Neural cell (in vitro differentiated cells): ENCODE data around the gene BANP. TPM values are rescaled to one million over a fixed set of nuclear protein-coding genes. Genes with fewer than 3 reads are reported as not detected.
"Not testable (repeated sequence)": the region's sequence is repeated elsewhere in the genome, so short reads cannot be mapped to it uniquely, and the experiment has no call there.

Experiments
- H2AFZ ChIP-seq: fragments of 200-600, 300-800 bp; sonication (generic), shearing (Covaris generic); 2 replicates; pipeline ENCODE4 v1.6.0; 2014; ENCODE audit warnings: low read depth, mild to moderate bottlenecking, antibody characterized with exemption, low read length, moderate library complexity
- H3F3A ChIP-seq: fragments of 200-600 bp; shearing (Covaris generic); 2 replicates; pipeline ENCODE4 v1.6.1; 2016; ENCODE audit warnings: mild to moderate bottlenecking, moderate library complexity, mixed read lengths, antibody characterized with exemption, low read length; ENCODE audit not compliant: insufficient read depth, poor library complexity, severe bottlenecking
- H3K27ac ChIP-seq: fragments of 200-600, 300-800 bp; sonication (generic), shearing (Covaris generic); 2 replicates; pipeline ENCODE4 v1.5.1; 2014; ENCODE audit warnings: mild to moderate bottlenecking, low read length, moderate library complexity
- H3K27me3 ChIP-seq: fragments of 300-800, 200-600 bp; sonication (generic), shearing (Covaris generic); 2 replicates; pipeline ENCODE4 v1.6.0; 2014; ENCODE audit warnings: mild to moderate bottlenecking, low read depth, low read length, moderate library complexity; ENCODE audit not compliant: insufficient read depth
- H3K36me3 ChIP-seq: fragments of 300-800, 200-600 bp; sonication (generic), shearing (Covaris generic); 2 replicates; pipeline ENCODE4 v1.5.1; 2014; ENCODE audit warnings: mild to moderate bottlenecking, antibody characterized with exemption, low read length, moderate library complexity; ENCODE audit not compliant: insufficient read depth
- H3K4me2 ChIP-seq: fragments of 300-800, 200-600 bp; sonication (generic), shearing (Covaris generic); 2 replicates; pipeline ENCODE4 v1.6.0; 2014; ENCODE audit warnings: mild to moderate bottlenecking, low read length
- H3K4me3 ChIP-seq: fragments of 300-800, 200-600 bp; sonication (generic), shearing (Covaris generic); 2 replicates; pipeline ENCODE4 v1.5.1; 2014; ENCODE audit warnings: mild to moderate bottlenecking, low read length, moderate library complexity
- H3K79me2 ChIP-seq: fragments of 200-600 bp; shearing (Covaris generic); replicated peaks from 2 replicates; pipeline ENCODE4 v1.6.0; 2014; ENCODE audit warnings: mild to moderate bottlenecking, low read length, moderate library complexity; ENCODE audit not compliant: insufficient read depth
- H3K9ac ChIP-seq: fragments of 300-800, 200-600 bp; sonication (generic), shearing (Covaris generic); 2 replicates; pipeline ENCODE4 v1.6.1; 2016; ENCODE audit warnings: mild to moderate bottlenecking, low read length, mixed read lengths
- H3K9me2 ChIP-seq: fragments of 200-600 bp; shearing (Covaris generic); 2 replicates; pipeline ENCODE4 v1.6.1; 2016; ENCODE audit warnings: mild to moderate bottlenecking, low read length, mixed read lengths; ENCODE audit not compliant: insufficient read depth
- H3K9me3 ChIP-seq: fragments of 200-600, 300-800 bp; sonication (generic), shearing (Covaris generic); 2 replicates; pipeline ENCODE4 v1.6.1; 2016; ENCODE audit warnings: mild to moderate bottlenecking, mixed run types, low read length, moderate library complexity, mixed read lengths
- H4K20me1 ChIP-seq: fragments of 200-600 bp; shearing (Covaris generic); 2 replicates; pipeline ENCODE4 v1.6.1; 2016; ENCODE audit warnings: mild to moderate bottlenecking, mixed run types; ENCODE audit not compliant: insufficient read depth
- EP300 ChIP-seq: fragments of 450-650 bp; conservative IDR thresholded peaks from 2 replicates; pipeline ENCODE4 v1.6.1; 2014; ENCODE audit warnings: antibody characterized with exemption, mild to moderate bottlenecking, moderate library complexity; ENCODE audit not compliant: poor library complexity, severe bottlenecking
- EZH2 ChIP-seq: fragments of 200-600, 300-800 bp; shearing (Covaris generic), sonication (generic); IDR thresholded peaks from 2 replicates; pipeline ENCODE4 v1.6.1; 2014; ENCODE audit warnings: antibody characterized with exemption, low read length, borderline replicate concordance, mild to moderate bottlenecking; ENCODE audit not compliant: insufficient read depth, poor library complexity, severe bottlenecking
- MXI1 ChIP-seq: fragments of 450-650 bp; conservative IDR thresholded peaks from 2 replicates; pipeline ENCODE4 v1.6.1; 2014; ENCODE audit warnings: antibody characterized with exemption, mild to moderate bottlenecking; ENCODE audit not compliant: poor library complexity, severe bottlenecking
- POLR2AphosphoS5 ChIP-seq: IDR thresholded peaks from 2 replicates; pipeline ENCODE4 v1.6.1; 2012
- RAD21 ChIP-seq: fragments of 450-650 bp; conservative IDR thresholded peaks from 2 replicates; pipeline ENCODE4 v1.6.1; 2014; ENCODE audit warnings: antibody characterized with exemption, mild to moderate bottlenecking, moderate library complexity
- SMC3 ChIP-seq: fragments of 450-650 bp; conservative IDR thresholded peaks from 2 replicates; pipeline ENCODE4 v1.6.1; 2014; ENCODE audit warnings: antibody characterized with exemption, mild to moderate bottlenecking, moderate library complexity; ENCODE audit not compliant: poor library complexity
- TAF1 ChIP-seq: IDR thresholded peaks from 2 replicates; pipeline ENCODE4 v1.6.1; 2012; ENCODE audit warnings: low read depth
- polyA plus RNA-seq: library from polyadenylated mRNA; depleted of rRNA; stranded (reverse); fragments of >200 nt; gene quantifications from 2 replicates; pipeline ENCODE4 v1.2.3, GENCODE V29; 2014
- TF ChIP-seq, protein P1 (sequence below): fragments of 450-650 bp; IDR thresholded peaks from 2 replicates; pipeline ENCODE4 v1.5.1; 2014; ENCODE audit warnings: antibody characterized with exemption, mild to moderate bottlenecking, moderate library complexity; ENCODE audit not compliant: poor library complexity, severe bottlenecking
- TF ChIP-seq, protein P2 (sequence below): IDR thresholded peaks from 2 replicates; pipeline ENCODE4 v1.6.1; 2012; ENCODE audit warnings: borderline replicate concordance

The BANP gene
- polyA plus RNA-seq, 1 donor from 2014 or later = 20.6 TPM

DNA sequence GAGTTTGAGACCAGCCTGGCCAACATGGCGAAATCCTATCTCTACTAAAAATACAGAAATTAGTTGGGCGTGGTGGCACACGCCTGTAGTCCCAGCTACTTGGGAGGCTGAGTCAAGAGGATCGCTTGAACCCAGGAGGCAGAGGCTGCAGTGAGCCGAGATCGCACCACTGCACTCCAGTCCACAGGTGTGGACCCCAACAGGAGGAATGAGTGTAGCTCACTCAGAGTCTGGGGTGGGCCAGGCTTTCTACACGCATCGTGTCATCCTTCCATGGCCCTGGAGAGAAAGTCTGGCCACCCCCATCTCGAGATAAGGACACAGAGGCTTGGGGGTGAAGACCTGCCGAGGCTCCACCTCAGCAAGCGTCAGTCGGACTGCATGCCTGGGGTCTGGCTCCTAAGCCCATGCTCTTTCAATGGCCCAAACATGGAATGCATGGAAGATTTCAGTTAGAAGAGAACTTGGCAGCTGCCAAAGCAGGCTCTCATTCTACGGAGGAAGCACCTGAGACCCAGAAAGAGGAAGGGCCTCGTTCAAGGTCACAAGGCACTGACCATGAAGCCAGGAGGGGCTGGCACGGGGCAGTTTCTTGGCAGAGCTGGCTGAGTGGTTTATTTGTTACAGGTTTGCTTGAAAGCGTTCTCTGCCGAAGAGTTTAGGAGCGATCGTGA lies 16.3 kb upstream of the BANP start:
- H3K9me2 ChIP-seq, H3K9me3 ChIP-seq, H3K36me3 ChIP-seq, H3F3A ChIP-seq, H3K9ac ChIP-seq, H3K27ac ChIP-seq, H3K4me2 ChIP-seq, H3K27me3 ChIP-seq, H2AFZ ChIP-seq, H3K79me2 ChIP-seq, H4K20me1 ChIP-seq, H3K4me3 ChIP-seq: not testable (repeated sequence)

DNA sequence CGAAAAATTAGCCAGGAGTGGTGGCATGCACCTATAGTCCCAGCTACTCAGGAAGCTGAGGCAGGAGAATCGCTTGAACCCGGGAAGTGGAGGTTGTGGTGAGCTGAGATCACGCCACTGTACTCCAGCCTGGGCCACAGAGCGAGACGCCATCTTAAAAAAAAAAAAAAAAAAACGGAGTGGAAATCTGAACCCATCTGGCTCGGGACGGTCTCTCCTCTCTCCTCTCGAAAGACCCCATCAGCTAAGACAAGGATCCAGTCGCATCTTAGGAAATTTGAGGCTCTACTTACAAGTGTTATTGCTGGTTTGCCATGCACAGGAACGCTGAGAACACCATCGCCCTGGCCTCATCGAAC lies 15.2 kb upstream of the BANP start:
- not testable (repeated sequence) for H3K79me2 ChIP-seq, H3K4me2 ChIP-seq, H3K9me3 ChIP-seq, H3K9ac ChIP-seq, H3K27ac ChIP-seq, H3K27me3 ChIP-seq, H3K4me3 ChIP-seq, H3K36me3 ChIP-seq, H3F3A ChIP-seq, H4K20me1 ChIP-seq, H3K9me2 ChIP-seq, H2AFZ ChIP-seq

DNA sequence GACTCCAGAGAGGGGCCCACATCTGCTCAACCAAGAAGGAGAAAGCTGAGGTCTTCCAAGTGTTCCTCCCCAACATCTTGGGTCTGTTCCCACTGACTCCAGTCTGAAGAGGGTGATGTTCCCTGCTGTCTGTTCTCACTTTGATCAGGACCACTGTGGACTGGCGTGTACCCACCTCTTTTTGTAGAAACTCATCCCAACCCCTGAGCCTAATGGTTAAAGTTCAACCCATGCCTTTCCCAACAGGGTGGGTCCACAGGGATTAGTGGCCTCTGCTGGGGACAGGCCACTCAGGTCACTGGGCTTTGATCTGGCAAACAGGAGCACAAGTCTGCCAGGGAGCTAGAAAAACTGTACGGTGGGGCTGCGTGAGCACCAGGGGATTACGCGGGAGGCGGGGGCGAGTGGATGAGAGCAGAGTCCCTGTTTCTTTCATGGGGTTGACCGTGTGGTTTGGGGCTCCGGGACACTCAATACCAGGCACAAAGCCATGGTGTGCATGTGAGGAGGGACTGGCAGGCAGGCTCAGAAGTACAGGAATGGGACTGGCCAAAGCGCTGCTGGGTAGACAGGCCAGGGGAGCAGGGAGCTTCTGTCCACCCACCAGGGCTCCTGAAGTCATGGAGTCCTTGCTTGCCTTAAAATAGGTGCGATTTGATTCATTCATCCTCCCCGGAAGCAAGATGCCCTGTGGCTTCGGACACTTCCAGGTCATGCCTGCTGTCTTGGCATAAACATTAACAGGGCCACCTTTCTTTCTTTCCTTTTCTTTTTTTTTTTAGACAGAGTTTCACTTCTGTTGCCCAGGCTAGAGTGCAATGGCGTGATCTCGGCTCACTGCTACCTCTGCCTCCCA lies 14.6 kb upstream of the BANP start, which contains the start of gene CA5A:
Gene CA5A (minus strand): TSS at position 155 of the 856 bp plus-strand sequence. CDS start 79 bp downstream, at position 76.
- H3K36me3 ChIP-seq = no peaks in the 10 kb centered on the region
- no peaks in the 10 kb centered on the region for H3K9me2 ChIP-seq
- no peaks in the 10 kb centered on the region for H3K79me2 ChIP-seq
- H3K9ac ChIP-seq = no peak within 1 kb of the TSS
- H3F3A ChIP-seq = no peaks in the 10 kb centered on the region
- TF ChIP-seq RAD21 (no peak), TAF1 (no peak), MXI1 (no peak), EZH2 (no peak), EP300 (no peak), SMC3 (no peak), POLR2AphosphoS5 (no peak)
- TF ChIP-seq, protein P1, sequence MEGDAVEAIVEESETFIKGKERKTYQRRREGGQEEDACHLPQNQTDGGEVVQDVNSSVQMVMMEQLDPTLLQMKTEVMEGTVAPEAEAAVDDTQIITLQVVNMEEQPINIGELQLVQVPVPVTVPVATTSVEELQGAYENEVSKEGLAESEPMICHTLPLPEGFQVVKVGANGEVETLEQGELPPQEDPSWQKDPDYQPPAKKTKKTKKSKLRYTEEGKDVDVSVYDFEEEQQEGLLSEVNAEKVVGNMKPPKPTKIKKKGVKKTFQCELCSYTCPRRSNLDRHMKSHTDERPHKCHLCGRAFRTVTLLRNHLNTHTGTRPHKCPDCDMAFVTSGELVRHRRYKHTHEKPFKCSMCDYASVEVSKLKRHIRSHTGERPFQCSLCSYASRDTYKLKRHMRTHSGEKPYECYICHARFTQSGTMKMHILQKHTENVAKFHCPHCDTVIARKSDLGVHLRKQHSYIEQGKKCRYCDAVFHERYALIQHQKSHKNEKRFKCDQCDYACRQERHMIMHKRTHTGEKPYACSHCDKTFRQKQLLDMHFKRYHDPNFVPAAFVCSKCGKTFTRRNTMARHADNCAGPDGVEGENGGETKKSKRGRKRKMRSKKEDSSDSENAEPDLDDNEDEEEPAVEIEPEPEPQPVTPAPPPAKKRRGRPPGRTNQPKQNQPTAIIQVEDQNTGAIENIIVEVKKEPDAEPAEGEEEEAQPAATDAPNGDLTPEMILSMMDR = no peak
- TF ChIP-seq, protein P2, sequence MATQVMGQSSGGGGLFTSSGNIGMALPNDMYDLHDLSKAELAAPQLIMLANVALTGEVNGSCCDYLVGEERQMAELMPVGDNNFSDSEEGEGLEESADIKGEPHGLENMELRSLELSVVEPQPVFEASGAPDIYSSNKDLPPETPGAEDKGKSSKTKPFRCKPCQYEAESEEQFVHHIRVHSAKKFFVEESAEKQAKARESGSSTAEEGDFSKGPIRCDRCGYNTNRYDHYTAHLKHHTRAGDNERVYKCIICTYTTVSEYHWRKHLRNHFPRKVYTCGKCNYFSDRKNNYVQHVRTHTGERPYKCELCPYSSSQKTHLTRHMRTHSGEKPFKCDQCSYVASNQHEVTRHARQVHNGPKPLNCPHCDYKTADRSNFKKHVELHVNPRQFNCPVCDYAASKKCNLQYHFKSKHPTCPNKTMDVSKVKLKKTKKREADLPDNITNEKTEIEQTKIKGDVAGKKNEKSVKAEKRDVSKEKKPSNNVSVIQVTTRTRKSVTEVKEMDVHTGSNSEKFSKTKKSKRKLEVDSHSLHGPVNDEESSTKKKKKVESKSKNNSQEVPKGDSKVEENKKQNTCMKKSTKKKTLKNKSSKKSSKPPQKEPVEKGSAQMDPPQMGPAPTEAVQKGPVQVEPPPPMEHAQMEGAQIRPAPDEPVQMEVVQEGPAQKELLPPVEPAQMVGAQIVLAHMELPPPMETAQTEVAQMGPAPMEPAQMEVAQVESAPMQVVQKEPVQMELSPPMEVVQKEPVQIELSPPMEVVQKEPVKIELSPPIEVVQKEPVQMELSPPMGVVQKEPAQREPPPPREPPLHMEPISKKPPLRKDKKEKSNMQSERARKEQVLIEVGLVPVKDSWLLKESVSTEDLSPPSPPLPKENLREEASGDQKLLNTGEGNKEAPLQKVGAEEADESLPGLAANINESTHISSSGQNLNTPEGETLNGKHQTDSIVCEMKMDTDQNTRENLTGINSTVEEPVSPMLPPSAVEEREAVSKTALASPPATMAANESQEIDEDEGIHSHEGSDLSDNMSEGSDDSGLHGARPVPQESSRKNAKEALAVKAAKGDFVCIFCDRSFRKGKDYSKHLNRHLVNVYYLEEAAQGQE = no peak
- H3K27ac ChIP-seq = no peak within 1 kb of the TSS
- no peak within 1 kb of the TSS for H3K4me2 ChIP-seq
- no peaks in the 10 kb centered on the region for H3K9me3 ChIP-seq
- H4K20me1 ChIP-seq = no peaks in the 10 kb centered on the region
- H2AFZ ChIP-seq = no peak within 1 kb of the TSS
- H3K27me3 ChIP-seq = no peaks in the 10 kb centered on the region
- H3K4me3 ChIP-seq = no peak within 1 kb of the TSS

DNA sequence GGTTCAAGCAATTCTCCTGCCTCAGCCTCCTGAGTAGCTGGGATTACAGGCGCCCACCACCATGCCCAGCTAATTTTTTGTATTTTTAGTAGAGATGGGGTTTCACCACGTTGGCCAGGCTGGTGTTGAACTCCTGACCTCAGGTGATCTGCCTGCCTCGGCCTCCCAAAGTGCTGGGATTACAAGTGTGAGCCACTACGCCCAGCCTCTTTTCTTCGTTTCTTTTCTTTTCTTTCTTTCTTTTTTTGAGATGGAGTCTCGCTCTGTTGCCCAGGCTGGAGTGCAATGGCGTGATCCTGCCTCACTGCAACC lies 14.0 kb upstream of the BANP start:
- not testable (repeated sequence) for H3K36me3 ChIP-seq, H4K20me1 ChIP-seq, H3K9ac ChIP-seq, H3K79me2 ChIP-seq, H3K4me2 ChIP-seq, H3K27ac ChIP-seq, H3K9me3 ChIP-seq, H3K4me3 ChIP-seq, H3K9me2 ChIP-seq, H3F3A ChIP-seq, H2AFZ ChIP-seq, H3K27me3 ChIP-seq
